OCI-LY7 (cell line): ENCODE data around the gene PLEKHG5.

Experiments
- CTCF ChIP-seq: fragments of 200-600 bp; sonication (generic); conservative IDR thresholded peaks from 2 replicates; pipeline ENCODE4 v1.5.1; 2014; ENCODE audit warnings: mild to moderate bottlenecking, antibody characterized with exemption, low read length, moderate library complexity, mixed read lengths
- EZH2phosphoT487 ChIP-seq: fragments of 200-600 bp; sonication (generic); IDR thresholded peaks from 2 replicates; pipeline ENCODE4 v1.6.1; 2018; ENCODE audit warnings: low read depth, borderline replicate concordance, mild to moderate bottlenecking, mixed run types, antibody characterized with exemption, low read length, moderate library complexity, mixed read lengths

- TF ChIP-seq EZH2phosphoT487: no peak
- TF ChIP-seq CTCF: no peak
Measured at GRCh38 chr1:6446665-6447015, 44.8 kb downstream of the PLEKHG5 start.
